H9 (cell line): ENCODE data around the gene NLN. TPM values are rescaled to one million over a fixed set of nuclear protein-coding genes. Genes with fewer than 3 reads are reported as not detected.

Experiments used
- DNase-seq: peaks from one replicate; pipeline ENCODE4 v3.0.0-alpha.2; 2017
- H2AFZ ChIP-seq: one replicate; pipeline ENCODE4 v1.6.1; 2013; ENCODE audit warnings: mild to moderate bottlenecking, low read length, control low read depth, moderate library complexity
- H2AK5ac ChIP-seq: 2 replicates; pipeline ENCODE4 v1.6.1; 2013; ENCODE audit warnings: low read length, control low read depth, mixed read lengths; ENCODE audit not compliant: insufficient read length
- H2BK120ac ChIP-seq: one replicate; pipeline ENCODE4 v1.6.1; 2013; ENCODE audit warnings: low read depth, mild to moderate bottlenecking, low read length, control low read depth, inconsistent platforms; ENCODE audit not compliant: poor library complexity, severe bottlenecking
- H2BK12ac ChIP-seq: 2 replicates; pipeline ENCODE4 v1.6.1; 2013; ENCODE audit warnings: low read length, control low read depth, mixed read lengths, low read depth; ENCODE audit not compliant: insufficient read length
- H2BK15ac ChIP-seq: 2 replicates; pipeline ENCODE4 v1.6.1; 2013; ENCODE audit warnings: low read depth, low read length, control low read depth
- H2BK20ac ChIP-seq: one replicate; pipeline ENCODE4 v1.6.1; 2013; ENCODE audit warnings: low read depth, mild to moderate bottlenecking, low read length, control low read depth, inconsistent platforms; ENCODE audit not compliant: poor library complexity, severe bottlenecking
- H2BK5ac ChIP-seq: 2 replicates; pipeline ENCODE4 v1.6.1; 2013; ENCODE audit warnings: low read length, control low read depth, mixed read lengths; ENCODE audit not compliant: insufficient read length
- H3K14ac ChIP-seq: 2 replicates; pipeline ENCODE4 v1.6.1; 2013; ENCODE audit warnings: low read length, control low read depth; ENCODE audit not compliant: insufficient read depth
- H3K18ac ChIP-seq: 2 replicates; pipeline ENCODE4 v1.6.1; 2013; ENCODE audit warnings: low read depth, mild to moderate bottlenecking, mixed read lengths, low read length, control low read depth; ENCODE audit not compliant: insufficient read length
- H3K23ac ChIP-seq: 2 replicates; pipeline ENCODE4 v1.6.1; 2013; ENCODE audit warnings: low read length, control low read depth, mixed read lengths, low read depth; ENCODE audit not compliant: insufficient read length
- H3K23me2 ChIP-seq: 2 replicates; pipeline ENCODE4 v1.6.1; 2013; ENCODE audit warnings: low read depth, mild to moderate bottlenecking, mixed read lengths, low read length, control low read depth; ENCODE audit not compliant: insufficient read length, poor library complexity, severe bottlenecking
- H3K27ac ChIP-seq: 2 replicates; pipeline ENCODE4 v1.5.1; 2013; ENCODE audit warnings: low read length, control low read depth, mixed read lengths, low read depth; ENCODE audit not compliant: insufficient read length
- H3K27me3 ChIP-seq: 2 replicates; pipeline ENCODE4 v1.6.1; 2013; ENCODE audit warnings: low read length, control low read depth, inconsistent platforms; ENCODE audit not compliant: insufficient read depth
- H3K4ac ChIP-seq: 2 replicates; pipeline ENCODE4 v1.6.1; 2013; ENCODE audit warnings: low read depth, mild to moderate bottlenecking, control low read depth, inconsistent platforms, low read length, moderate library complexity
- H3K4me1 ChIP-seq: 2 replicates; pipeline ENCODE4 v1.6.1; 2013; ENCODE audit warnings: low read length, control low read depth, inconsistent platforms; ENCODE audit not compliant: insufficient read depth
- H3K4me2 ChIP-seq: 2 replicates; pipeline ENCODE4 v1.6.1; 2013; ENCODE audit warnings: low read length, control low read depth, mixed read lengths; ENCODE audit not compliant: insufficient read length, insufficient read depth
- H3K56ac ChIP-seq: 2 replicates; pipeline ENCODE4 v1.6.1; 2013; ENCODE audit warnings: low read depth, mild to moderate bottlenecking, mixed read lengths, low read length, control low read depth; ENCODE audit not compliant: insufficient read length
- H3K79me1 ChIP-seq: 2 replicates; pipeline ENCODE4 v1.6.1; 2013; ENCODE audit warnings: low read depth, mild to moderate bottlenecking, moderate library complexity, low read length, control low read depth, inconsistent platforms; ENCODE audit not compliant: insufficient read depth, poor library complexity, severe bottlenecking
- H3K79me2 ChIP-seq: 2 replicates; pipeline ENCODE4 v1.6.1; 2013; ENCODE audit warnings: low read length, control low read depth, inconsistent platforms; ENCODE audit not compliant: insufficient read depth
- H3K9ac ChIP-seq: 2 replicates; pipeline ENCODE4 v1.6.1; 2013; ENCODE audit warnings: low read length, control low read depth, mixed read lengths; ENCODE audit not compliant: insufficient read length; ENCODE audit errors: extremely low read depth
- H3K9me3 ChIP-seq: one replicate; pipeline ENCODE4 v1.6.1; 2013; ENCODE audit warnings: low read depth, low read length, inconsistent platforms; ENCODE audit not compliant: control insufficient read depth
- H3T11ph ChIP-seq: one replicate; pipeline ENCODE4 v1.6.1; 2013; ENCODE audit warnings: mild to moderate bottlenecking, low read length, control low read depth, inconsistent platforms
- H4K20me1 ChIP-seq: one replicate; pipeline ENCODE4 v1.6.1; 2013; ENCODE audit not compliant: control insufficient read depth, insufficient read length, insufficient read depth
- H4K5ac ChIP-seq: 2 replicates; pipeline ENCODE4 v1.6.1; 2013; ENCODE audit warnings: low read depth, mild to moderate bottlenecking, mixed read lengths, low read length, control low read depth; ENCODE audit not compliant: insufficient read length
- H4K8ac ChIP-seq: replicated peaks from 2 replicates; pipeline ENCODE4 v1.6.1; 2013; ENCODE audit warnings: low read length, control low read depth, mixed read lengths, low read depth; ENCODE audit not compliant: insufficient read length
- H4K91ac ChIP-seq: 2 replicates; pipeline ENCODE4 v1.6.1; 2013; ENCODE audit warnings: low read depth, mild to moderate bottlenecking, moderate library complexity, mixed read lengths, low read length, control low read depth; ENCODE audit not compliant: insufficient read length
- H3K27ac Mint-ChIP-seq, 3 experiments: 2 replicates in 2 of 3; 3 replicates in 1 of 3; pipeline ENCODE4 v1.8.0; 2020 to 2021; ENCODE audit warnings: mixed read lengths in 3 of 3, mild to moderate bottlenecking in 1 of 3, moderate library complexity in 1 of 3
- H3K27me3 Mint-ChIP-seq: 2 replicates; pipeline ENCODE4 v1.8.0; 2021; ENCODE audit warnings: low read depth, mild to moderate bottlenecking, moderate library complexity, mixed read lengths
- H3K36me3 Mint-ChIP-seq, 3 experiments: 2 replicates in 2 of 3; 3 replicates in 1 of 3; pipeline ENCODE4 v1.8.0; 2020 to 2021; ENCODE audit warnings: low read depth in 3 of 3, mixed read lengths in 3 of 3; ENCODE audit not compliant: insufficient read depth in 1 of 3
- H3K4me1 Mint-ChIP-seq, 2 experiments: 2 replicates each; pipeline ENCODE4 v1.8.0; 2020; ENCODE audit warnings: mixed read lengths in 2 of 2
- H3K4me3 Mint-ChIP-seq, 2 experiments: 2 replicates in 1 of 2; 3 replicates in 1 of 2; pipeline ENCODE4 v1.8.0; 2020 to 2021; ENCODE audit warnings: mild to moderate bottlenecking in 2 of 2, mixed read lengths in 2 of 2, moderate library complexity in 1 of 2
- H3K9me3 Mint-ChIP-seq, 2 experiments: 2 replicates in 1 of 2; 3 replicates in 1 of 2; pipeline ENCODE4 v1.8.0; 2020; ENCODE audit warnings: mild to moderate bottlenecking in 2 of 2, mixed read lengths in 2 of 2, moderate library complexity in 1 of 2
- CTCF ChIP-seq: fragments of 200-600 bp; sonication (generic); conservative IDR thresholded peaks from 3 replicates; pipeline ENCODE4 v1.8.0; 2021; ENCODE audit warnings: antibody characterized with exemption, mild to moderate bottlenecking
- WGBS: extraction: QIAGEN DNeasy Blood & Tissue Kit; methylation state at CpG from one replicate; pipeline ENCODE4 v1.1.7; 2013; ENCODE audit warnings: missing lambda C conversion rate, low lambda C conversion rate, mixed read lengths; ENCODE audit not compliant: insufficient read length; ENCODE audit errors: extremely low coverage; 5-methylcytosine and 5-hydroxymethylcytosine counted together
- total RNA-seq: library from RNA; stranded (reverse); gene quantifications from 2 replicates; pipeline ENCODE4 v1.2.1, GENCODE V29; 2021

The NLN gene
- total RNA-seq, 1 experiment from 2014 or later: 137 TPM

- peaks cover 16 to 56% (median 55%) of the 10 kb centered on the region in 3 experiments for H3K36me3 Mint-ChIP-seq
- peak overlapping the region; percentile 5 to 53 (median 10); a peak in 3 of 7 replicates for H3K27ac Mint-ChIP-seq
- no peak for DNase-seq
Measured at GRCh38 chr5:65817931-65818330, 95.9 kb downstream of the NLN start.

More at GRCh38 chr5:65817931-65818330, 95.9 kb downstream of the NLN start:
- H2AFZ ChIP-seq: no peak overlapping the region
- no peak overlapping the region for H4K5ac ChIP-seq
- WGBS: no CpG with 5 or more reads among the region's 4 CpGs
- H3K27ac ChIP-seq: no peak overlapping the region
- H3K4me3 Mint-ChIP-seq: no peak overlapping the region
- no peak overlapping the region for H2BK5ac ChIP-seq
- no peak overlapping the region for H2BK15ac ChIP-seq
- no peak overlapping the region for H3K14ac ChIP-seq
- no peak overlapping the region for H3K18ac ChIP-seq
- H2BK120ac ChIP-seq: no peak overlapping the region
- no peaks in the 10 kb centered on the region for H3K79me1 ChIP-seq
- H3K27me3 ChIP-seq: no peaks in the 10 kb centered on the region
- H3K79me2 ChIP-seq: no peaks in the 10 kb centered on the region
- no peak overlapping the region for H3K56ac ChIP-seq
- H3K4me2 ChIP-seq: no peak overlapping the region
- H3K9me3 Mint-ChIP-seq: no peaks in the 10 kb centered on the region
- peaks cover 12 to 26% of the 10 kb centered on the region in 2 experiments for H3K4me1 Mint-ChIP-seq
- no peak overlapping the region for H3T11ph ChIP-seq
- no peaks in the 10 kb centered on the region for H3K4me1 ChIP-seq
- H2AK5ac ChIP-seq: no peak overlapping the region
- H3K23ac ChIP-seq: no peak overlapping the region
- H2BK12ac ChIP-seq: no peak overlapping the region
- no peaks in the 10 kb centered on the region for H4K20me1 ChIP-seq
- no peak overlapping the region for H2BK20ac ChIP-seq
- no peaks in the 10 kb centered on the region for H3K23me2 ChIP-seq
- H3K27me3 Mint-ChIP-seq: no peaks in the 10 kb centered on the region
- no peak overlapping the region for H3K9ac ChIP-seq
- H4K8ac ChIP-seq: no peak overlapping the region
- no peaks in the 10 kb centered on the region for H3K9me3 ChIP-seq
- TF ChIP-seq CTCF: no peak
- H4K91ac ChIP-seq: no peak overlapping the region
- no peak overlapping the region for H3K4ac ChIP-seq
